OCI-M2 (cell line): ENCODE data around the gene MRPS15.

Experiments
- DNase-seq: peaks from one replicate; lab custom pipeline; 2025; ENCODE audit not compliant: unreplicated experiment; lab: John Stamatoyannopoulos, UW

The MRPS15 gene

DNA sequence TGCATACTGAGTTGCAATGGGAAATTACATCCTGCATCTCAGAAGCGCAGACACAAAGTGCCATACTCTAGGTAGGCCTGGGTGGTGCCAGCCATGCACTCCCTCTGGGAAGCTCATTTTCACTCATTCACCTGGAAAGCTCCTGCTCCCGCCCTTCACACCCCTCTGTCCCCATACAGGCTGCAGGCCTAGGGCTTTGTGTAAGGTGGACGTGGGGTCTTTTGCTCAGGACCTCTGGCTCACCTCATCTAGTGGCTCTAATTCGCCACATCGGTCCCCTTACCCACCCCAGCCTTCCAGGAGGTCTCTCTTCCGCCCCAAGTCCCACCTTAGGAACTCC lies 751 bp downstream of the MRPS15 start:
- no peak for DNase-seq

DNA sequence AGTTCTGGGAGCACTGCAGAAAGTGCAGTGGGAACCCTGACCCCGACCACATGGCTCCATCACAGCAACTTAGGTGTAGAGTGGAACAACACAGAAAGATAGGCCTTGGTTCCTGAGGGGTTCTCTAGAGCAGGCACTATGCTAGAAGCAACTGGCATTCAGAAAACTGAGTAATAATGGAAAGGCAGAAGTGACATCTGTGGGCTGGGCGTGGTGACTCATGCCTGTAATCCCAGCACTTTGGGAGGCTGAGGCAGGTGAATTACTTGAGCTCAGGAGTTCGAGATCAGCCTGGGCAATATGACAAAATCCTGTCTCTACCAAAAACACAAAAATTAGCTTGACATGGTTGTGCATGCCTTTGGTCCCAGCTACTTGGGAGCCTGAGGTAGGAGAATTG lies 5.3 kb downstream of the MRPS15 start:
- DNase-seq = no peak

GRCh38 chr1:36457691-36458090 lies 6.5 kb downstream of the MRPS15 start:
- DNase-seq = no peak

DNA sequence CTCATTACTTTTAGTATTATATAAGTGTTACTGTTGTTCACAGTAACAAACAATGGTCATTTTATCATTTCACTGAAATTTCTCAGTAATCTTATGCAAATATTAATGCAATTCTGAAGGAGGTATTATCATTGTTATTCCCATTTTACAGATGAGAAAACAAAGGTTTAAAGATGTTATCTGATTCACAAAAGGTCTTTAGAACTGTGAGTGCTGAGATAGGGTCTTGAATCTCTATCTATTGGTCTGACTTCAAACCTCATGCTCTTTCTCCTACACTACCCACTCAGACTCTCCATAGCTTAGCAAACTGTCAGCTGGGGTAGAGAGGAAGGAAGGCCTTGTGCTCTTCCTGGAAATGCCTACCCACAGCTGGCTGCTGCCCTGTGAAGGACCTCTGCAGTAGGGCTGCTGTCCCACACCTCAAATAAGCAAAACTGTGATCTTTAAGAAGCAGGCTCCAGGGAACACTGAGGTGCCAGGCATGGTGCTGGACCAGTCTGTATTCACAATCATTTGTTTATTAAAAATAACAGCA lies 7.7 kb downstream of the MRPS15 start:
- no peak for DNase-seq

DNA sequence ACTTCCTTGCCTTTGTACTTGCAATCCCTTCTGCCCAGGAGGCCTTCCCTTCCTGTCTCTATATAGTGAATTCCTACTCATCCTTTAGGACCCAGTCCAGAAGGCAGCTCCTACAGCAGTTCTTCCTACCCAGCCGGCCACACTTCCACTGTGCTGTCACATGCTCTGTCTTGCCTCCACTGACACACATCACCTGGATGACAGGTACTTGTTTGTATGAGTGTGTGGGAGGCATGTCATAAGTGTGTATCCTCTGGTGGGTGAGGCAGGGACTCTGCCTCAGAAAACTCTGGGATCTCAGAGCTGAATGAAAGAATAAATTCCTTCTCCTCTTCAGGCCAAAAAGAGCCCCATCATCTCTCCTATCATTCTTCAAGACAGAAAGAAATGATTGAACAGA lies 8.8 kb downstream of the MRPS15 start:
- DNase-seq = no peak

- DNase-seq = no peak
These were observed 10.4 kb downstream of the MRPS15 start for GRCh38 chr1:36453600-36454388.

- DNase-seq = no peak
These were observed 11.1 kb downstream of the MRPS15 start for GRCh38 chr1:36453051-36453450.

DNA sequence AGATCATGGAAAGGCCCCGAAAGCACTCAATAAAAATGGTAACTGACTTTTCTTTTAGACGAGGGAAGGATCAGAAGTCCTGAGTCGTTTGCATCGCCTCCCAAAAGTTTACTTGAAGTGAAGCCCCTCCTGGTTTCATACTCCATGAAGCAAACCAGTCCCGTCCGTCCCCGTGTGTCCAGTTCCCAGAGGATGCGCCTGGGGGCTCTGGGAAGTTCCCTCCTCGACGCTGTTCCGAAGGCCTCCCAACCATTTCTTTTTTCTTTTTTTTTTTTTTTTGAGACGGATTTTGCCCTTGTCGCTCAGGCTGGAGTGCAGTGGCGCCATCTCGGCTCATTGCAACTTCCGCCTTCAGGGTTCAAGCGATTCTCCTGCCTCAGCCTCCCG lies 13.3 kb downstream of the MRPS15 start:
- no peak for DNase-seq

DNA sequence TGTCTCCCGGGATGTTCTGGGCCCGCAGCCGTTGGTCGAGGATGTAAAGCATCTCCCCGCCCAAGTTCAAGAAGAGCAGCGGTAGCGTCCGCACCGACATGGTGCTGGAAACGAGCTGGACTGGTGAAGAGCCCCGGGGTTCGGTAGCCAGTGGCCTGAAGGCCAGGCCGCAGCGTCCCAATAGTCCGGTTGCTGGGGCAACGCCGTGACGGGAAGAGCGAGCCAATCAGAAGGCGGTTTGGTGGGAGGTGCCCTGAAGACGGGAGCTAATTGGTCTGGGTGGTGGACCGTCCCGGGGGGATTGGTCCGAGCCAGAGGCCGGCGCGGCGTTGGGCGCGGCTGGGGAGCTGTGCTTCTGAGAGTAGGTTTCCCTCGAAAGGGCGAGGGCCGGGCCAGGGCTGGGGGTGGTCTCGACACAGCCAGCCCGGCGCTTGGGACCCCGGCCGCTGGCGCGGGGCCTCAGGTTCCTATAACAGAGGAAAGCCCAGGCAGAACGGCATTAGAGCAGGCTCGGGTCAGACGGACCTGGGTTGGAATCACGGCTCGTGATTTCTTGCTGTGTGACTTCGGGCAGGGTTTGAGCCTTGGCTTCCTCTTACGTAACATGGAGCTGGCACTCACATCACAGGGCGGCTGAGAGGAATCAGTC lies 13.8 kb downstream of the MRPS15 start, which contains the start of gene OSCP1:
Gene OSCP1 (minus strand): TSS at position 182 of the 649 bp plus-strand sequence. CDS start 82 bp downstream, at position 100.
- no peak for DNase-seq

GRCh38 chr1:36448530-36449056 lies 15.6 kb downstream of the MRPS15 start:
- DNase-seq = no peak

DNA sequence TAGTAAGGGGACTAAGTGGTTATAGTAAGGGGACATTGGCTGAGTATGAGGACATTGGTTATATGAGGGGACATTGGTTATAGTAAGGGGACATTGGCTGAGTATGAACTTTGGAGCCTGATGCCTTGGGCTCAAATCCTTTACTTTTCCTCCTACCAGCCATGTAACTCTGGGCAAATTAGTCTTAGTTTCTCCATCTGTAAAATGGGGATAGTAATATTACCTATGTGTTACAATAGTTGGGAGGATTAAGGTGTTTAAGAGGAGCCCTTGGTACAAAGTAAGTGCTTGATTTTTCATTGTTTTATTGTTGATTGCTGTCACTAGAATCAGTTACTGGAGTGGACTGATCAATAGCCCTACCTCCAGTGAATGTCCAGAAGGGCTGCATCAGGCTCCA lies 16.7 kb downstream of the MRPS15 start:
- no peak for DNase-seq

DNA sequence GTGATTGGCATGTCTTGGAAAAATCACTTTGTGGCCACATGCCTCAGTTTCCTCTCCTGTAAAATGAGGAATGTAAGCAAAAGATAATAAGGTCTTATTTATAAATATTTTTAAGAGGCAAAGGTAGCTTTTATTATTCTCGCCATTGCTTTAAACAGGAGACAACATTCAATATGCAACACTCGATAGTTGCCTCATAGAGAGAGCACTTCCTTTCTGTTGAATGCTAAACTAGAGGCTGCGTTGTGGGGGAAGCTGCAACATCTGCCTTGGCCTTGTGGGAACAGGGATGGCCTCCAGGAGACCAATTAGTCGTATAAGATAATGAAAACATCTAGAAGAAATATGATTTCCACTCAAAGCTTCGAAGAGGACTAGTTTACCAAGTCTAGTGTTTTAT lies 17.4 kb downstream of the MRPS15 start:
- no peak for DNase-seq

- no peak for DNase-seq
These were observed 17.9 kb downstream of the MRPS15 start for GRCh38 chr1:36446271-36446670.

DNA sequence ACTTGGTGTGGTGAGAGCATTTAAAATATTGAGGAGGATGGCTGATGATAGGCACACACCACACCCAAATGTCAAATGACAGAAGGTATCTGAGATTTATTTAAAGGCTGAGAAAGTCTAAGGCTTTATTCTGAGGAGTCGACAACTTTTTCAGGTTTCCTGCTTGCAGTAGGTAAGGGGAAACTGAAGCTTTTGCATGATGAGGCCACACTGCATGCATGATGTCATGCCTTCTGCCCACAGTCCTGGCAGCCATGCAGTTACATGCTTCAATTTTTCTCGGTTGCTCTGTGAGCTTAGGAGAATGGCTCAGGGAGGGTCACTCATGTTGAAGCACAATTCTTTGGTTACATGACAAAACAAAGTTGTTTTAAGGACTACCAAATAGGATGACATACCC lies 20.9 kb downstream of the MRPS15 start:
- DNase-seq = no peak

DNA sequence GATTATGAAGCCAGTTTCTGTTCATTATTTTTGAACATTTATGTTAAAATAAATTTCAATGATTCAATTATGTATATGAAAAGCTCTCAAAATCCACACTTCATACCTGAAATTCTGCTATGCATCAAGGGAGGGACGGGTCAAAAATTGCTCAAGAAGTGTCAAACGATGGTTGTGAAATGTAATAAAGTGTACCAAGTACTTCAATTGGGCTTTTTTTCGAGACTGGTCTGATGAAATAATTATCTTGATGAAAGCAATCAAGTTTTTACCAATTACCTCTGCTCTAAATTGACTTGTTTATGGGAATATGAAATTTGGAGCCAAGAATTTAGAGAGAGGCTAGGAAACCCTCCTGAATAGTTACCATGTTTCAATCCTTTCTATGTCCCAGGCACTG lies 21.8 kb downstream of the MRPS15 start:
- DNase-seq = no peak

- DNase-seq = no peak
These were observed 23.5 kb downstream of the MRPS15 start for GRCh38 chr1:36440646-36441045.

GRCh38 chr1:36440044-36440443 lies 24.1 kb downstream of the MRPS15 start:
- DNase-seq = no peak

DNA sequence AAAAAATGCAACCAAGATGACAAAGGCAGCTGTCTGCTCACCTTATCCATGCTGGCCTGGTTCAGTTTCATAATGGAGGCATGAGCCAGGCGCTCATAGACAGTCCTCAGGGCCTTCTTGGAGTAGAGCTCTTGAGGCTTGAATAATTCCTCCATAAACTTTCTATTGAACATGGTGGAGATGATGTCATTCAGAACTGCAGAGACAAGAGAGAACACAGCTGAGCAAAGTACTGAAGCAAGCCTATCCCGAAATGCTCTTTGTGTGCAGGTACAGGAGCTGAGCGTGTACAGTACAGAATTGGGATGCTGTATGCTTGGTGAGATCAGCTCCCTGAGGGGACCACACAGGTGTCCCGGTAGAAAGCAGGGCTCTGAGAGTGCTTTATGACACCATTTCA lies 25.5 kb downstream of the MRPS15 start:
- no peak for DNase-seq

DNA sequence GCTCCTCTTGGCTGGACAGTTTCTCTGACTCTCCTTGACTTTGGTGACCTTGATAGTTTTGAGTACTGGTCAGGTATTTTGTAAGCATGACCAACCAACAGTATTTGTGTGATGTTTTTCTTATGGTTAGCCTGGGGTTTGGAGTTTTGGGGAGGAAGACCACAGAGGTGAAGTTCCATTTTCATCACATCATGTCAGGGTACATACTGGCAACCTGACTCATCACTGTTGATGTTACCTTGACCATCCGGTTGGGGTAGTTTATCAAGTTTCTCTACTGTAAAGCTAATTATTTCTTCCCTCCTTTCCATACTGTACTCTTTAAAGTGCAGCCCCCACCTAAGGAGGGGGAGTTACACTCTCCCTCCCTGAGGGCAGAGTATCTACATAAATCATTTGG lies 27.4 kb downstream of the MRPS15 start:
- no peak for DNase-seq

DNA sequence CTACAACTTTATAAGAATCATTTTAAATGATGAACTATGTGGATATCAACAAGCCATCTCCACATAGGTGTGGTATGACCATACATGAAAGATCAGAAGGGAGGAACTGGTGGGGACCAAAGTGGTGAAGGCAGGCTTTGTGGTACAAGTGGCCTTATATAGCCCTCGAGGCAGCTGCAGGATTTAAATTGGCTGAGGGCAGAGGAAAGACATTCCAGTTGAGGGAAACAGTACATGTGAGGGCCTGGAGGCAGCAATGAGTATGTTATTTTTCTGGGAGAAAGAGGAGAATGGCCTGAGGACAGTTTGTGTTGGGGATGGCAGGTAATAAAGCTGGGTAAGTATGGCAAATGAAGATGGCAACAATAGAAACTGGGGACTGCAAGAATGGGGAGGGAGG lies 31.1 kb downstream of the MRPS15 start:
- DNase-seq = no peak

DNA sequence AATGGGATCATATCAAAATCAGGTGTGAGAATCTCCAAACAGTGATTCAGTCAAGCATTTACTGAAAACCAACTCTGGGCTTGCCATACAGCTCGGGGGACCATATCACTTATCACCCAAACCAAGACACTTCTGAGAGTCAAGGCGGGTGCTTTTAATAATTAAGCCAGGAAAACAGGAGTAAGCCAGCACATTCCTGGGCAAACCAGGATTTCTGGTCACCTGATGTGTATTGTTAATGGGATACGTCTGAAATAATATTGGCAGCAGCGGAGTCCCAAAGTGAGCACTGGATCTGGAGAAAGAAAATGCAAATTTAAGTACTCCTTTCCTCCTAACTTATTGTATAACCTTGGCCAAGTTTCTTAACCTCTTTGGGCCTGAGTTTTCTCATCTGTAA lies 31.6 kb downstream of the MRPS15 start:
- no peak for DNase-seq

- DNase-seq = no peak
These were observed 38.4 kb downstream of the MRPS15 start for GRCh38 chr1:36425791-36426190.
